T47D (cell line): ENCODE data around the gene WDR62.

ENCODE experiments used
- DNase-seq, 2 experiments: peaks; one replicate each; pipeline versions ENCODE4 v3.0.0 to v3.0.0-alpha.2; 2011 to 2012; ENCODE audit warnings: low read depth in 1 of 2, low spot score in 1 of 2
- JUND ChIP-seq: IDR thresholded peaks from 2 replicates; pipeline ENCODE4 v1.6.1; 2012; ENCODE audit warnings: low read depth
- in situ Hi-C: cut with HindIII; loops from 2 replicates; pipeline ENCODE4 v1.10.0; 2016; ENCODE audit warnings: low sequenced_read_pairs, low pct_unique_long_range_greater_than_20kb

The WDR62 gene

DNA sequence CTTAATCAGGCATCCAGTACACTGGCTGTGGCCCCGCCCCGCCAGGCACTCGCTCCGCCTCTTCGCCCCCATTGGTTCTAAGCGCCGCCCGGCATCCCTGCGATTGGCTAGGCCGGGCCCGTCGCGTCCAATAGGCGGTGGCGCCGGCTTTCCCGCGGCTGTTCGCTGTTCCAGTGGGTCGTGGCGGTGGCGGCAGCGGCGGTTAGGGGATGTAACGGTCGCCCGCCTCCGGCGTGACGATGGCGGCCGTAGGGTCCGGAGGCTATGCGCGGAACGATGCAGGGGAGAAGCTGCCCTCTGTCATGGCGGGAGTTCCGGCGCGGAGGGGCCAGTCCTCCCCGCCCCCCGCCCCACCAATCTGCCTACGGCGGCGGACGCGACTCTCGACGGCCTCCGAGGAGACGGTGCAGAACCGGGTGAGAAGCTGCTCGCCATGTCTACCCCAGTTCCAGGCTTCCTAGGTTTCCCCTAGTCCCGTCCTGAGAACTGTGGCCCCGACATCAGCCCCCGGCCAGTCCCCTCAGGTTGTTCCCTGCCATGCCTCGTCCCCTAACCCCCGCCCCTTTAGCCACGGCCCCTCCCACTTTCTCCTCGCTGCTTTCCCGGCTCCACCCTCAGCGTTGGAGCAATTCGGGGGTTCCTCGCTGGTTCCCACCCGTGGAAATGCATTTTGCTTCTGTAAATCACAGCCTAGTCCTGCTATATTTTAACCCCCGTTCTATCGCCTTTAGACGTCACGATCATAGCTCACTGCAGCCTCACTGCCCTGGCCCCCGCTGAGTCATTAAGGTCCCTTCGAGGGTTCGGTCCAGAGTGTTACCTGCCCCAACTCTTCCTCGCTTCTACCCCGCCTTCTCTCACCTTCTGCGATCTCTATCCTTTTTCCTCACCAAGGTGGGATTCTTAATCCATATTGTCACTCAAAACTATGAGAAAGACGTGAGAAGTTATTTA lies at the start of gene WDR62:
Gene WDR62 (plus strand): TSS at position 165 of the 954 bp plus-strand sequence. CDS start 75 bp downstream, at position 240.
- in situ Hi-C loops = no loop called here
- TF ChIP-seq JUND = no peak
- DNase-seq = peak; percentile 91 to 92

DNA sequence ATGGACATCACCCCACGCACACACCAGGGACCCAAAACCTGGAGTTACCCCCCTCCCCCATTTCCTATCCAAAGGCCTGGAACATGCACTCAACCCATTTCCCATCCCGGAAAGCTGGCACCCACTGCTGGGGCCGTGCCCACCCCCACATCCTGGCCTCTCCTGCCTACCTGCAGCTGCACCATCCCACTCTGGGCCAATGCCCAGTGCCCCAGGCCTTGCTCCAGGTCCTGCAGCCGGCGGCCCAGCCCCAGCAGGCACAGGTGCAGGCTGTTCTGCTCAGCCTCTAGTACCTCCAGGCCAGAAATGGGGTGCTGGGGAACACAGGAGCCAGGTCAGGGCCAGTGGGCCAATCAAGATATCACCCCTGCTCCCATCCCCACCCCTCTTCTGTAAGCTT lies 47.7 kb upstream of the WDR62 start:
- DNase-seq = no peak
- TF ChIP-seq JUND = no peak
- in situ Hi-C loops = no loop called here

DNA sequence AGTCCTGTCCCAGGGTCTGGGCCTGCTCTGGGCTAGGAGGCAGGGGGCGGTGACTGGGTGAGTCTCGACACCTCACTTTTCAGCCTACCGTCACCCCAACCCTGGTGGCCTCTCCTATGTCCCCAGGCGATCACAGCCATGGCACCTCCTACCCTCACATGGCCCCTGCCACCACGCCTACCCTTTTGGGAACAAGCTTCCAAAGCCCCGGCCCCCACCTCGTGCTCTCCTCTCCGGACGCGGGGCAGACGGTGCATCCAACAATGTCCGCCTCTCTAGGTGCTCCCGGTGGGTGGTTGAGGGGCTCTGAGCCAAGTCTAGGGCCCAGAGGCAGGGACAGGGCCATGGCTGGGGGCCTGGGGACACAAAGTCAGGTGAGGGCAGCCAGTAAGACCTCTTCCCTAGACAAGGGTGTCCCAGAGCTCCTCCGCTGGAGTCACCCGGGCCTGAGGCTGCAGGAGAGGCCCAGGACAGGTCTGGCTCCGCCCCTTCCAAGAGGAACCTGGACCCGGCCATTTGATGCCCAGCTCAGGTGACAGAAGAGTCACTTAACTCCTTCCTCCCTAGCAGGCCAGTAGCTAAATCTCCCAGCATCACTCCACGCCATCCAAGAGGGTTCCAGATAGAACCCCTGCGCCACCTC lies 46.2 kb upstream of the WDR62 start, which contains the start of gene SYNE4:
Gene SYNE4 (minus strand): TSS at position 478 of the 643 bp plus-strand sequence. CDS start 132 bp downstream, at position 346.
- TF ChIP-seq JUND = no peak
- in situ Hi-C loops = no loop called here
- DNase-seq = peak; percentile 89 to 92

DNA sequence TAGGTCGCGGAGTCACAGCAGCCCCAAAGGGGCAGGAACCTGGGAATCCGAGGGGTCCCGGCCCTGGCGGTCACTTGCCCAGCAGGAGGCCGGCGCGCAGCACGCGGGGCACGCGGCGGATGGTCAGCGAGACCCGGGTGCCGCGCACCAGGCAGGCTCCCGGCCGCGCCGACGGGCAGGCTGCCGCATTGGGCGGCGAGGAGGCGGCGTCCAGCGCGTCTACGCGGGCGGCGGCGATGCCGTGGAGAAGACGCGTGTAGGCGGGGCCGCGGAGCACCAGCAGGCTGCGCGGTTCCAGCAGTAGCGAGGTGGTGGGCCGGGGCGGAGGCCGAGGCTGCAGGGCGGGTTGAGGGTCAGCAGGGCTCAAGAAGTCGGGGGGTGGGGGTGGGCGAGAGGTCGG lies 45.5 kb upstream of the WDR62 start:
- no peak for TF ChIP-seq JUND
- DNase-seq = peak; percentile 58 to 72
- in situ Hi-C loops = no loop called here

DNA sequence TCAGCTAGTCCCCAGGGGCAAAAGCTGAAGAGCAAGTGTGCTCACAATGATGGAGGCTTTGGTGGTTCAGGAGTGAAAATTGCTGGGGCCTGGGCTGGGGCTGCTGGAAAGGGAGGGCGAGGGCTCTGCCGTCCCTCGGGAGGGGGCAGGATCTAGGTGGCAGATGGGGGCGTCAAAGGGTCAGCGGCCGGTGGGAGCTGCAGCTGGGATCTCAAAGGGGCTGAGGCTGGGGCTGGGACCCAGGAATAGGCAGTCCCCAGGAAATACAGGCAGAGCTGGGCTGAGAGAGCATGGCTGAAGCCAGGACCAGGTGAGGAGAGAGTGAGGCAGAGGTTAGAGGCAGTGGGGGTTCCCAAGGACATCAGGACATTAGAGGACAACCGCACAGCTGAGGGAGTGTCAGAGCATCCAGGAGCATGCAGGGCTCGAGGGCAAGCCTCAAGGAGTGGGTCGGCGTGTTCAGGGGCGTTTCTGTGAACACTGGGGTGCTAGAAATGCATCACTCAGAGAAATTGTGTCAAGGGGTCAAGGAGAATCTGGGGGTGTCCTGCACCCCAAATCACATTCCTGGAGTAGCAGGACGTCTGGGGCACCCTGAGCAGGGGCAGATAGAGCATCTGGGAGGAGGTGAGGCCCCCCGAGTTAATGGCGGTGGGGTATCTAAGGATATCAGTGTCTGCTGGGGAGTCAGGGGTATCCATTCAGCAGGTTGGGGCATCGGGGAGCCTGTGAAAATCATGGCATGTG lies 44.9 kb upstream of the WDR62 start:
- DNase-seq = no peak
- in situ Hi-C loops = no loop called here
- no peak for TF ChIP-seq JUND

DNA sequence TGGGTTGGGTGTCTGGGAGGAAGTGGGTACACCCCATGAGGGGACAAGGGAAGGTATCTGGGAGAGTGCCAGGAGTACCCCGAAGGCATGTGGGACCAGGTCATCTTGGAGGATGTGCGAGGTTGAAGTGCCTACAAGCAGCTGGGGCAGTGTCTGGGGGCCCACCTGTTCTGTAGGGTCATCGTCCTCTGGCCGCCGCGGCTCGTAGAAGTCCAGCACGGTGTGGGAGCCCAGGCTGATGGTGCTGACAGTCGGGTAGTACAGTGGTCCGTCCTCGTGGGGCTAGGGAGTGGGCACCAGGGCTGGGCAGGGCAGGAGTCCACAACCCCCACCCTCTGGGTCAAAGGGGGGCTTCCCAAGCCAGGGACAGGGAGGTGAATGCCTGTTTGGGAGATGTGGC lies 44.3 kb upstream of the WDR62 start:
- in situ Hi-C loops = no loop called here
- DNase-seq = no peak
- TF ChIP-seq JUND = no peak

DNA sequence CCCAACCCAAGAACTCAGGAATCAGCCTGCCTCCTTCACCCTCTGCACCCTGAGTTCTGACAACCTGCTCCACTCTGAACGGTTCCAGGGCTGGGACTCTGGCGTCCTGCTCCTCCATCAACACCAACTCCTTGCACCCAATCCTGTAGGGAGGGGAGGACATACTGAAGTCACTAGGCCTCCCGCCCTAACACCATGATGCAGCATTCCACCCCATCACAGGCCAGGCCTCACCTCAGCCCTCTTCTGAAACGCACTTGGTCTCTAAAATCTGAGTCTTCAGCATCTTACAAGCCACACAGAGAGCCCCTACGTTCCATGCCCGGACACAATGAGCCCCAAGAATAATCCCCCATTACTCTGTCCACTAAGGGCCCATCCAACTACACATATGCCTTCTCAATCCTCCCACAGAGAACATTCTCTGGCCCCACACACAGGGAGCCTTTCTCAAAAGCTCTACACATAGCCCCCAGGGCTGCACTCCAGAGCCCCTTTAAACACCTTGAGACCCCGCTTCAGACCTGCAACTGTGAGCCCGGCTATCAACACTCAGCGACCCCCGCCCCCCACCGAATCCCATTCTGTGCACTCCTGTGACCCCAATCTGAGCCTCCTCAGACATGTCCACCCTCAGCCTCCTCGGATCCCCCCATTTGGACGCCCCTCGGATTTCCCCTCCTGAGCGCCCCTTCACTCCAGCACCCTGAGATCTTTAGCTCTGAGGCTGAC lies 41.3 kb upstream of the WDR62 start:
- in situ Hi-C loops = no loop called here
- TF ChIP-seq JUND = no peak

DNA sequence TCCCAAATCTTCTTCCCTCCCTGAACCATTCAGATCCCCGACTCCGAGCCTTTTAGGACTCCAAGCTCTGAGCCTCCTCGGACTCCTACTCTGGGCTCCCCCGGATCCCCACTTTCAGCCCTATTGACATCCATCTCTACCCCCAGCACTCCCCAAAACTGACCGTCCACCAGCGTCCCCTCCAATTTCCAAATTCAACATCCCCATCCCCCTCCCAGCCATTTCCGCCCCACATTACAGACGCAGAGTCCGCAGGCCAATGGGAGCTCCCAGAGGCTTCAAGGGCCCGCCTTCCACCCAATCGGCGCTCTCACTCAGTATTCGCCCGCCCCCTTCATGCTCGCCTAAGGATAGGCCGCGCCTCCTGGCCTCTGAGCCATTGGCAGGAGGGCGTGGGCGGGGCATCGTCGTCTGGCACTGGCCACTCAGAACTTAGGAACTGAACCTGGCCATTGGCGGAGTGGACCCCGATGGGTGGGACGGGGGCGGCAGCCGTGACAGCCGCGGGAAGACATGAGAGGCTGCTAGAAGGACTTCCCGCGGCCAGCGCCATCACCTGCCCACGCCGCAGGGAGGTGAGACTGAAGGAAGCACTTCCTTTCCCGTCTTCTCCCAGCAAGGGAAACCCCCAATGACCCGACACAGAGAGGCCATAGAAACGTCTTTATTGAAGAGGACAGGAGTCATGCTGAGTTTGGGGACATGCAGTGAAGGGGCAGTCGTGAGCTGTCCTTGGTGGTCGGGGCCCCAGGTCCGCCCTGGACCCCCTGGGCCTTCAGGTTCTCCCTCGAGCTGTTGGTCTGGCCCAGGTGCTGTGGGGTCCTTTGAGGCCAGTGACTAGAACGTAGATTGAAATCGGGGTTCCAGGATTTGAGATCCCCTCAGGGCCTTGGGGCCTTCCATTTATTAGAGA lies 40.4 kb upstream of the WDR62 start, which contains the start of gene ALKBH6:
Gene ALKBH6 (minus strand): TSS at position 202 of the 913 bp plus-strand sequence. CDS start 816 bp downstream, outside the sequence.
- TF ChIP-seq JUND = no peak
- DNase-seq = peak; percentile 96 to 98
- in situ Hi-C loops = no loop called here

More for the DNA sequence above, 41.3 kb upstream of the WDR62 start:
- DNase-seq = no peak

DNA sequence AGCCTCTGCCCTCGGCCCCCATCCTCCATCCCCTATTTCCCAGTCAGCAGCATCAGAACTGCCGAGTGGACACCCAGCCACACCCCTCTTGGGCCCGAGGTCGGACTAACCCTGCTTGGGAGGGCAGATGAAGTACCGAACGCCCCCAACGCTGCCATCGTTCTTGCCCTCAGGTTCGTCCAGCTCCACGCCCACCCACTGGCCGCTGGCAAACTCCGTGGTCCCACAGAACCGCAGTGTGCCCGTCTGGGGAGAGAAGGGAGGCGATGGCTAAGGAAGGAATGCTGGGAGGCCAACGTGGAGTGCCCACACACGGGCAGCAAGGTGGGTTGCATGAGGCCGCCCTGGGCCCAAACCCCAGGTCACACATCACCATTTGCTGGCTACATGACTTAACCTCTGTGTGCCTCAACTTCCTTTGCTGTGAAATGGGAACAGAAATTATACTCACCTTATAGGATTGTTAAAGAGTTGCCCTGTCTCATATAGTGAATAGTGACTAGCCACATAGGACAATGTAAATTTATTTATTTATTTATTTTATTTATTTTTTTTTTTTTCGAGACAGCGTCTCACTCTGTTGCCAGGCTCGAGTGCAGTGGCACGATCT lies 35.5 kb upstream of the WDR62 start:
- in situ Hi-C loops = no loop called here
- DNase-seq = no peak
- TF ChIP-seq JUND = no peak

DNA sequence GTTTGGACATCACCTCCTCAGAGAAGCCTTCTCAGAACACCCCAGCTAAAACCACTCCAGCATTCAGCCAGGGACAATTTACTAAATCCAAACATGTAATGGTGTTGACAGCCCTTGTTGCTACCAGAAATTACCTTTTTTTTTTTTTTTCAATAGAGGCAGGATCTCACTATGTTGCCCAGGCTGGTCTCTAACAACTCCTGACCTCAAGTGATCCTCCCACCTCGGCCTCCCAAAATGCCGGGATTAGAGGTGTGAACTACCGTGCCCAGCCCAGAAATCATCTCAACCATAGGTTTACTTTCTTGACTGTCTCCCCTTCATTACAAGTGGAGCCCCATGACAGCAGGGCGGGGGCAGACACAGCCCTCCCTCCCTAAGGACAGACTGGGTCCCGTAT lies 31.3 kb upstream of the WDR62 start:
- no peak for TF ChIP-seq JUND
- no peak for DNase-seq
- in situ Hi-C loops = no loop called here
